IMR-90 (cell line): ENCODE data around the gene DSTYK.

ENCODE experiments used
- CTCF ChIP-seq: conservative IDR thresholded peaks from 2 replicates; pipeline ENCODE4 v1.5.1; 2012; ENCODE audit warnings: mild to moderate bottlenecking, low read depth, low read length, improper control_type of control experiment
- FOS ChIP-seq: fragments of 150-350 bp; IDR thresholded peaks from 2 replicates; pipeline ENCODE4 v1.6.1; 2016; ENCODE audit warnings: low read depth, low read length

GRCh38 chr1:205230982-205231381 lies 19.5 kb upstream of the DSTYK start:
- TF ChIP-seq CTCF: no peak
- no peak for TF ChIP-seq FOS
